HTERT RPE-1 (cell line): ENCODE measurements around the gene FCF1.

ENCODE experiments used
- in situ Hi-C: fragments of 300-500 bp; cut with MboI; formaldehyde crosslinking; loops from 4 replicates; pipeline ENCODE4 v1.14.3; 2020; ENCODE audit warnings: low sequenced_read_pairs

The FCF1 gene, protein sequence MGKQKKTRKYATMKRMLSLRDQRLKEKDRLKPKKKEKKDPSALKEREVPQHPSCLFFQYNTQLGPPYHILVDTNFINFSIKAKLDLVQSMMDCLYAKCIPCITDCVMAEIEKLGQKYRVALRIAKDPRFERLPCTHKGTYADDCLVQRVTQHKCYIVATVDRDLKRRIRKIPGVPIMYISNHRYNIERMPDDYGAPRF

DNA sequence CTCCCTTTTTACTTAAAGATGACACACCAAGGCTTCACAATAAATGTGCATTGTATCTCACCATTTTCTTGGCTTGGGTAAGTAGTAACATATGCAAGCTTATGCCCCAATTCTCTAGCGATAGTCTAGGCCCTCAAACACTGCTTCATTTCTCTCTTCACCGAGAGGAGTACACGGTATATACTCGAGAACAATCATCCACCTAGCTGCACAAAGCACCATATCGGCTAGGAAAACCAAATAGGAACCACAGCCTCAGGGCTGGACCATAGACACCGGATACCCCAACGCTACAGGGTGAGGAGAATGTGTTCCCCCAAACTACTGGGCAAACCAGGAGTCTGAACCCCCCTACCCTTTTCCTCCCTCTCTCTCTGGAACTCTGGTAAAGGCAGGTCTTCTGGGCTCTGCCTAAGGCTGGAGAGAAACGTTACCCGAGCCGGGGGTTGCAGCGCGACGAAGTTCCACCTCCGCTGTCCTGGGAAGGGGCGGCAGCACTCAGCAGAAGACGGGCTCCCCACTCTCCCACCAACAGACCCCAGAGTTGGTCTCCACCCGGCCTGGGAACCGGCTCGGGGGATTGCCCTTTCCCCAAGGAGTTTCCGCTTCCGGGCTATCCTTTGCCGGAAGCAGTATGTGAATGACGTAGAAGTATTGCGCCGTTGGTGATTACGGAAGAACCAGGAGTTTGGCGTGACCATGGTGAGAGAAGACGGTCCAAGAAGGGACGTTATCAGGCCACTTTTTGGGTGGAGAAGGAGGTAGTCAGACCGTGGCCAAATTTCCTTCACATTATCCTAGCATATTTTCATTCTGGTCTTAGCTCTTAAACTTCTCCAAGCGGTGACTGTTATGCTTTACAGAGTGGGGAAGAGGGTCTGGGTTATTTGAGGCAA is at the start of gene FCF1, which contains the start of gene AREL1:
Gene FCF1 (plus strand): TSS at position 646 of the 896 bp plus-strand sequence. CDS start 54 bp downstream, at position 700.
Gene AREL1 (minus strand): TSS at position 582 of the 896 bp plus-strand sequence. CDS start 27,465 bp downstream, outside the sequence.
- in situ Hi-C loops = no loop called here

DNA sequence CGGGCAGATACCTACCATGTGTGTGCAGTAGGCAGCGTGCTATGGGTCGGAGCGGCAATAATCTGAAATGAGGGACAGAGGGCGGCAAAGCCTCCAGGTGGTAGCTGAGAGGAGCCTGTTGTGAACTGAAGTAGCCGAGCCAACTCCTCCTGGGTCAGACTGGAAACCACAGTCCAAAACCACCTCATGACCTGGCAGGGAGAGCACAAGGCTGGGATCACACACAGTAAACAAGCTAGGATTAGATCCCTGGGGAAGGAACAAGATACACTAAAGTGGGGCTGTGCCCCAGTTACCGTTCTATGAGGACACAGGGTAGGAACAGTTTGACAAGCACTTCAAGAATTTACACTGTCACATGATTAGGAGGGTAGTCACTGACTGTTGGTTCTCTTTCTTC is 49.1 kb upstream of the FCF1 start:
- in situ Hi-C loops = no loop called here

DNA sequence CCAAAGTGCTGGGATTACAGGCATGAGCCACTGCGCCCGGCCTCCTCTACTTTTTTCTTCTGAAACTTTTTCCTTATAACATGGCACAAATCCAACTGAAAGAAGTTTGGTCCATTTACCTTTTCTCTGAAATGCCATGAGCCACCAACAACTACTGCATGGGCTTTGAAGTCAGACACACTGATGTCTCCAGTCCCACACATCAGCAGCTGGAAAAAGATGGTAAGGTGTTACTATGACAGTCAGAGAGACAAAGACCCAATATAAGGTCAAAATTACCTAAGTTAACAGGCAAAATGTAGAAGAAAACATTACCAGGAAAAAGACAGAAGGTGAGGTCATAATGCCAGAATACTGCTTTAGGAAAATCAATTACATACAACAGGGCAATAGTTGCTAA is 48.2 kb upstream of the FCF1 start:
- in situ Hi-C loops = no loop called here

DNA sequence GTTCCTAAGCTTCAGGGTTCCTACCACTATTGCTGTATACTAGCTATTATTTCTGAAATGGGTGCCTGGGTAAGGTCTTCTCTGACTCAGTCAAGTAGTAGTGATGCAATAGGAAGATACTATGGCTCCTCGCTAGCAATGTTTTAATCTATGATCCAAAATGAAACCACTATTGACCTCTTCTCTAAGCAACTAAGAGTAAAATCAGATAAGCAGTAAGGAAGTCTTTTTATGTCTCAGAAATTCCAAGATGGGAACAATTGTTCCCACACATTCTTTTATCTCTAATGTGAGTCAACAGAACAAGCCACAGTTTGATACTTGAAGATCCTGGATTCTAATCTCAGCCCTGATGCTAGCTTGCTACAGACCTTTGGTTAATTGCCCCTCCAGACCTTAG is 45.2 kb upstream of the FCF1 start:
- in situ Hi-C loops = no loop called here

DNA sequence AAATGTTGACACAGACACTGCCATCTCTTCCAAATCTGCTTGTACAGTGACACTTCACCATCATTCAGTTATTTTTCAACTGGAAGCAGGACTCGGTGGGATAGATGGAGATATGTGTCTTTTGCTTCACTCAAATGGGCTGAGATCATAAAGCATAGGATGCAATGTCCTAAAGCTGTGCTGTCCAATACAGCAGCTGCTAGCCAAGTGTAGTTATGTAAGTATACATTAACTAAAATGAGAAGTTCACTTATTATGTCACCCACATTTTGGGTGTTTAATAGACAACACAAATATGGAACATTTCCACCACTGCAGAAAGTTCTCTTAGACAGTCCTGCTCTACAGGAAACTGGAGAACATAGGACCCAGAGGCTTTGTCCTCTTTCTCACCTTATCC is 43.7 kb upstream of the FCF1 start:
- in situ Hi-C loops = no loop called here

DNA sequence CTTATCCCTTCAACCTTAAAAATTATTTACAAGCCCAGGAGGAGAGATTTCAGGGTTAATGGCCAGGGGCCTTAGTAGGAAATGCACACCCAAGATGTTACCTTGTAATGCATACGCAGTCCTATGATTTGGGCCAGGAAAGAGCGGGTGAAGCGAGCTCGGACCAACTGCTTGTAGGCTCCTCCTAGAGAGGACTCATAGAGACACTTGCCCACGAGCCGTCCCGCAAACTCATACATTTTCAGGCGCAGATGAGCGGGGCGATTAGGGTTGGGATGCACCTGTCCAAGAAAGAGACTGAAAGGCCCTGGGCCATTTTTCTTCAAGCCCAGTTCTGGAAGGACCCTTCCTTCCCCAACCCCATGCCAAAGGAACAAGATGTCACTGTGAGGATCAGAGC is 43.1 kb upstream of the FCF1 start:
- in situ Hi-C loops = no loop called here

DNA sequence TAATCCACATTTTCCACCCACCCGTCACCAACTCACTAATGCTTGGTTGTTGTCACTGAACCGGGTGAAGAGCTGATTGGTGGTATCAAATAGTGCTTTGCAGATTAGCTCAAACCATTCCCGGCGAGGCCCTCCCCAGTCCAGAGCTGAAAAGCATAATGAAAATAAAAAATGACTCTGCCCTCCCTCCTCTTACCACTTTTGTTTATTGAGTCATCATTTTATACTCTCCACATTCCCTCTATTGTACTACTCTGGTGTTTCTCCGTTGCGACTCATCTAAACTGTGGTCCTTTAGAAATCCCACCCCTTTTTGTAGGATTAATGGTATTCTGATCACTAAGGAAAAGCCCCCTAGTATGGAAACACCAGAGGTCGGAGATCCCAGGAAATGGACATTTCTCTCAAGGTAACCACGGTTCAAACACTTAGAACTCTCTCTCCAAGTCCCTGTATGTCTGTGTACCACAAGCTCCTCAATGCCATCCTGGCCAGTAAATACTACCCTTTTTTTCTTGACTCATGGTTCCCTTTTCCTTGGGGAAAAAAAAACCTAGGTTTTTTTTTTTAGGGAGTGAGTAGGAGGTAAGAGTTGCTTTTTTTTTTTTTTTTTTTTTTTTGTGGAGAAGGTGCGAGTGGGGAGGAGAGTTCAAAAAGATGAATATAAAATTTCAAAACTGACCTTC is 42.1 kb upstream of the FCF1 start:
- in situ Hi-C loops = no loop called here

DNA sequence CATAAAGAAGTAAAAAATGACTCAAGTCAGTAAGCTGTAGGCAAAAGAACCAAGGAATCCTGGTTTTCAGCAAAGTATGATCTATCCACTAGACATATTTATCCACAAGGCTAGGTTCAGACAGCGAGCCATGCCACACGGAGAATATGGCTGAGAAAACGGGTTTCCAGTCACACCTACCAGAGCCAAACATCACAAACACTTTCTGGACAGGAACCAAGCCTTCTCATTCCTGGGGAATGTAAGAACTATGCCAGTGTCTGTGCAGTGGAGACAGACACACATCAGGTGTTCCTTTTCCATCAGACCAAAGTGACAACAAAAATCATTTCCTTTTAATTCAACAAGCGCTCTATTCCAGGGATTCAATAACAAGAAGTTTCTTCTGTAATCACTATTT is 41.2 kb upstream of the FCF1 start:
- in situ Hi-C loops = no loop called here

DNA sequence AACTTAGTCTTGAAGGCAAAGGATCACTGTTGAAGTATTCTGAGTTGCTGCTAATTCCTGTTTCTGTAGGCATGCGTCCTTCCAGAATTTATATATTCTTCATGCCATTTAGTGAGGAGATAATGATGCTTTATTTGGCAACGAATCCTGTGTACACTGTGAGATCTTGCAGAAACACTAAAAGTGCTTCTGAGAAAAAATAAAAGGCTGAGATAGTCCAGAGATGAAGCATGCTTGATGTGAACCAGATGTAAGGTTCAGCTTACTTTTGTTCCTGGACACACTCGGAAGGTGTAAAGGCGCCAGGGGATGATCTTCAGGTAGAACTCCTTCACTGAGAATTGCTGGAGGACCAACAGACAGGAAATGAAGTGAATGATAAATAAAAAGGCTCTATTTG is 39.2 kb upstream of the FCF1 start:
- in situ Hi-C loops = no loop called here

DNA sequence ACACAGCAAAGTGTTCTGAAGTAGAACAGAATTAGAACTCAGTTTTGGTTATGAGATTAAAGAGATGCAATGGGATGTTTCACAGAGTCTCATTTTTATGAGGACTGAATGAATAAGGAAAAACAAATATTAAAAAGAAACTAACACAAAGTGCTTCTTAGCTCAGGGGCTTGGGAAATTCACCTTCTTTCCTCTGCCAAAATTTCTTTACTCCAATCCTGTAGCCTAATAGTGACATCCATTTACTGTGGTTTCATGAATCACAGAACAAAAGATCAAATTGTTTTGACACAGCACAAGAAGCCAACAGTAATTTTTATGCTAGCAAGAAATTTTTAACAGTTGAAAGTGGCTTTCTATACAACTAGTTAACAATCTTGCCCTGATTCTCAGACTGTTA is 37.7 kb upstream of the FCF1 start:
- in situ Hi-C loops = no loop called here

DNA sequence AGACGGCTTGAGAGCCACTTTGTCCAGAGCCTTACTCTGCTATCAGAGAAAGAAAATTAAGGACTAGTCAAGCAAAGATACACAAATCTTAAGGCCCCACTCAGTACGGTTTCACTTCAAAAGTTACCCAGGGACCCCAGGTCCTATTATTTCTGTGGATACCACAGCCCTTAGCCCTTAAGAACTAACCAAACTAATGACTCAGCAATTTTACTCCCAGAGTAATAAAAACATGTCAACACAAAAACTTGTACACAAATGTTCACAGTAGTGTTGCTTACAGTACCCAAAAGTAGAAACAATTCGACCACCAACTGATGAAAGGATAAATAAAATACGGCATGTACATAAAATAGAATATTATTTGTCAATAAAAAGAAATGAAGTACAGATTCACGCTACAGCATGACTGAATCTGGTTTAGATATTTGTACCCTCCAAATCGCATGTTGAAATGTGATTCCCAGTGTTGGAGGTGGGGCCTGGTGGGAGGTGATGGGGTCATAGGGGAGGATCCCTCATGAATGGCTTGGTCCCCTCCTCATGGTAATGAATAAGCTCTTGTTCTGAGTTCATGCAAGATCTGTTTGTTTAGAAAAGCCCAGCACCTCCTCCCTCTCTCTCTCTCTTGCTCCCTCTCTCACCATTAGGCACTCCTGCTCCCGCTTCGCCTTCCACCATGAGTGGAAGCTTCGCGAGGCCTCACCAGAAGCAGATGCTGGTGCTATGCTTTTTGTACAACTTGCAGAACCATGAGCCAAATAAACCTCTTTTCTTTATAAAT is 30.6 kb upstream of the FCF1 start:
- in situ Hi-C loops = no loop called here

DNA sequence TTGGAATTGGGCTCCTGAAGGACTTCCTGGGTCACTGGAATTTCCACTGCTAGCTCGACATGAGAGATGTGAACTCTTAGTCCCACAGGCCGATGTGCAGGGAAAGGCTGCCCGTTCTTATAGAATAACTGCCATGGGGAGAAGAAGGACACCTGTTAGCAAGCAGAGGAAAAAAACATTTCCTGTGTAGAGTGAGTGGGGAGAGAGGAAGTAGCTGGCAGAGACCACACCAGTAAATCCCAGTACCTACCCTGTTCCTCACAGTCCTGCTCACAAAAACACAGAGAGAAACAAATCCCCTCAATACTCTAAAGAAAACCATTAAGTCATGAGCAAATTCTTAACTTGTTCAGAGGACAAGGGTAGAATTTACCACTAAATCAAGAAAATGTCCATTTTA is 29.5 kb upstream of the FCF1 start:
- in situ Hi-C loops = no loop called here

DNA sequence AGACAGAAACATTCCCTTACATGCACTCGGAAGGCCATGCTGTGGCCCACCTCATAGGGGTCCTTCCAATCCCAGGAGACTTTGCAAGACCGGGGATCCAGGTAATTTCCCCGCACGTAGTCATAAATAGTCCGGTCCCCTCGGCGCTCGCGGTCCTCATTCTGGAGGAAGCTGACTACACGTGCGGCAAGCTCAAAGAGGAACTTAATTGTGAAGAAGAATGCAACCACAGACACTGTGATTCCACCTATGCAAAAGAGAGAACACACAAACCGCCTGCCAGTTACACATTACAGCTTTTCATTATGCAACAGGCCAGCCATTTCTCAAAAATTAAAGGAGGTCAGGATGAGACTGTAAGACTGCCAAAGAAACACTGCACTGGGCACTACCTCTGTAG is 28.5 kb upstream of the FCF1 start:
- in situ Hi-C loops = no loop called here

DNA sequence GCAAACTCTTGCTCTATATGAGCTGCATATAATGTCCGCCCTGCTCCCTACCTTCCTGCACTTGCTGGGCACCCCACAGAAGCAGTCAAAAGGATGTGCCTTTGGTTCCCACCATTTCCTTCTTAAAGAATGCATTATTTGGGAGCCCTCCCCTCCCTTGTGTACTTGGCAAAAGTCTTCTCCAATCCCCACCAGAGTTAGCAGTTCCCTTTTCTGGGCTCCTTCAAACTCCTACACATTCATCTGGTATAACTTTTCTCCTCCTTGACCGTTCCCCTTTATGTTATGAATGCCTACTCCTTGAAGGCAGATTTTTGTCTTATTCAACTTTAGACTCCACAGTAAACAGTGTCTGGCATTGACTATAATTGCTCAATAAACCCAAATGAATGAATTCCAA is 27.9 kb upstream of the FCF1 start:
- in situ Hi-C loops = no loop called here

DNA sequence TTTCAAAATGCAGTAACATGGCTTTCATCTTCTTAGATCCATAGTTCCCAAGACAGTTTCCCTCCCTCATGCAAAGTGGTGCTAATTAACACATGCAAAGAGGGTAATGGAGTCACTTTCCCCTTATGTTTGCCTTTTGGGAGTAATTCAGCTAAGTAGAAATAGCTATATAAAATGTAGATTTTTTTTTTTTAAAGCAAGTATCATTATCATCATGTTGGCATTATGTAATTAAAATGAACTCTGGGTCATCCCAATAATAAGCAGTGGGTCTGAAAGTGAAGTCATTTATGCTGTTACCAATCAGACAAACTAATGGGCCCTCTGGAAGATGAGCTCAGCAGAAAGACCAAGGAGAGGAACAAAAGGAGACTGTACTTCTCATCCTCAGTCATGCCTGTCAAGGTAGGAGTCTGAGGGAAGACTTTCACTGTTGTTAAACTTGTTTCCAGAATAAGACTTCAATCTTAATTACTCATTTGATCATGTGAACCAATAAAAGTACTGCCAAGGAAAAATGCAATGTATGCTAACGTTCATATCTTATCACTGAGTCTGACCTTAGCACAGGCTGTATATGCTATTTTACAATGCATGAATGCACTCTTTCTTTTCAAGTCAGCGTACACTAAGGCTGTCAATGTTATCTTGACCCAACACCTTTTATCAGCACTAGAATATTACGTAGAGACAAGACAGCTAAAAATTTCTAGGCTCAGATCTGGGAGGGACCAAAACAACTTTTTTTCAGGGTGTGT is 26.8 kb upstream of the FCF1 start:
- in situ Hi-C loops = no loop called here

DNA sequence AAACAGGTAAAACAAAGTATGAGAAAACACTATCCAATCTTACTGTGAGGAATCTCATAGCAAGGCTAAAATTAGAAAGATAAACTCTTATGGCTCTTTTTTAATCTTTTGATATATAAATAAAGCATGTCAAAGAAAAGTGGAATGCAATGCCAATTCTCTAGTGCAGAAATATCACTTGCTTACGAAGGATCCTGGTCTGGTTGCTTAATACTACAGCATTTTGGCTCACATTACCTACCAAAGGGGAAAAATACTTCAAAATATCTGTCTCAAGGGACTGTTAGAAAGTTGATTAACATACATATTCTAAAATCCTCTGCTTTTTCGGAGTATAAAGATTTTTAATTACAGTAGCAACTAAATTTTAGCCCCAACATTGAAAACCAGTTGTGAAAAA is 21.5 kb upstream of the FCF1 start:
- in situ Hi-C loops = no loop called here

DNA sequence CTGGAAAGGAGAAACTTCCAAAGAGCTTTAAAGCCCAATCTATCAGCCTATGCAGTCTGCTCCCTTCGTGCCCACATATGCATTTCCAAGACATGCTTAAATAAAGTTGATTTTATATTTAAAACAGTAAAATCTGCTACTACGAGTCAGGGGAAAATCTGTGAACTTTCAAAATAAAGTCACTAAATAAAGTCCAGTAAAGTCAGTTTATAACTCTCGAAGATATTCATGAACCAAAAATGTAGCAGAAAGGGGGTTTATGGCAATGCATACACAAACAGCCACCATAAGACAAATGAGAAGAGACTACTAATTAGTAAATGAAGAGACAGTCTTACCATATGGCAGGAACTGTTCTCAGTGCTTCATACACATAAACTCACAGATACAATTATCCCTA is 19.8 kb upstream of the FCF1 start:
- in situ Hi-C loops = no loop called here

DNA sequence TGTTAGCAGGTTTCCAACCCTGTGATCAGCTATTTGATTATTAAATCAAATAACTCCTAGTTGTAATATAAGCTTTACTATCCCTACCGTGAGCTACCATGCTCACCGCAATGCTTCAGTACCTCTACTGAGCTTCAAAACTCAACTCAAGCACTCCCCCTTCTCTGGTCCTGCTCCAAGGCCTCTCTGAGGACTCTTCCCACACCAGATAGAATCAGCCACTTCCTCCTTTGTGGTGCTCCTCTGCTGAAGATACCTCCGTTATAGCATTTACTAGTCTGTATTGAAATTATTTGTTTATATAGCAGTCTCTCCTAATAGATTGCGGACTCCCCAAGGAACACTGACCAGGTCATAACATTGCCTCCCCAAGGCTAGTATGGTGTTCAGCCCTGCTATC is 17.5 kb upstream of the FCF1 start:
- in situ Hi-C loops = no loop called here

DNA sequence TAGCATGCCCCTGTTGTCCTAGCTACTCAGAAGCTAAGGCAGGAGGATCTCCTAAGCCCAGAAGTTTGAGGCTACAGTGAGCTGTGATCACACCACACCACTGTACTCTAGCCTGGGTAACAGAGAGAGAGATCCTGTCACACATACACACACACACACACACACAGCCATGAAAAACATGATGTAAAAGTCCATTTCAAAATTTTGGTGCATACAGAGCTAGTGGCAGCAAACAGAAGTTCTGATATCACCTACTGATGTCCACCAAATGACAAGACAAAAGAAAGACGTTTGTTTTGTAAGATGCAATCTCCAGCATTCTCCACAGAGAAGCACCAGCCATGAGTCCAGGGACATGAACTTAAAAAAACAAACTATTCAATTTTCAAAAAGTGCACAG is 15.9 kb upstream of the FCF1 start:
- in situ Hi-C loops = no loop called here

DNA sequence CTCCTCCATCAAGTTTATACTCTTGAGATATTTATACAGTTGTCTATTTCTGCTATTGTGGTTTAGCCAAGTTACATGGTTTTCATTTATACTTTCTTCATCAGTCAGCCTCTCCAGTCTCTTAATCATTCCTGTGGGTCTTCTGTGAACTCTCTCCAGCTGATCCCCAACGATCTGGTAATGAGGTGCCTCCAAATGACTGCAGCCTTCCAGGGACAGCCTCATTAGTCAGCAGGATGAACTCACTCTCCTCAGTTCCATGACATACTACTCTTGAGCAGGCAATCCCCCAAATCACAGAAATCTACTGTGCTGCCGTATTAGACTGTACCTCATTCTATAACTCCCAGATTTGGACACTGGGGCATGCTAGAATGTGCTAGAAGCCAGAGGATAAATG is 15.4 kb upstream of the FCF1 start:
- in situ Hi-C loops = no loop called here
